ENCODE measurements around the gene PPP1R14C.

The PPP1R14C gene

GRCh38 chr6:150139533-150139932 lies 3.3 kb upstream of the PPP1R14C start:
- no peak for DNase-seq

GRCh38 chr6:150140236-150140969 lies 2.4 kb upstream of the PPP1R14C start:
- DNase-seq = no peak

- peak; percentile 47 for DNase-seq
Observed at GRCh38 chr6:150142097-150142669, 661 bp upstream of the PPP1R14C start.

- no peak for DNase-seq
Observed at GRCh38 chr6:150143516-150144293, 861 bp downstream of the PPP1R14C start.

GRCh38 chr6:150144294-150144868 lies 1.5 kb downstream of the PPP1R14C start:
- peak; percentile 25 for DNase-seq

- DNase-seq = no peak
Observed at GRCh38 chr6:150145427-150145826, 2.6 kb downstream of the PPP1R14C start.

GRCh38 chr6:150145830-150146229 lies 3.0 kb downstream of the PPP1R14C start:
- no peak for DNase-seq

- no peak for DNase-seq
Observed at GRCh38 chr6:150146436-150146835, 3.6 kb downstream of the PPP1R14C start.

GRCh38 chr6:150149146-150149545 lies 6.3 kb downstream of the PPP1R14C start:
- DNase-seq = no peak

- no peak for DNase-seq
Observed at GRCh38 chr6:150150458-150150820, 7.6 kb downstream of the PPP1R14C start.

- DNase-seq = no peak
Observed at GRCh38 chr6:150150821-150151646, 8.2 kb downstream of the PPP1R14C start.

- DNase-seq = peak; percentile 18
Observed at GRCh38 chr6:150152891-150153876, 10.3 kb downstream of the PPP1R14C start.

- peak; percentile 10 for DNase-seq
Observed at GRCh38 chr6:150153905-150154492, 11.2 kb downstream of the PPP1R14C start.

- DNase-seq = no peak
Observed at GRCh38 chr6:150156460-150156859, 13.6 kb downstream of the PPP1R14C start.

- no peak for DNase-seq
Observed at GRCh38 chr6:150157081-150157480, 14.2 kb downstream of the PPP1R14C start.

GRCh38 chr6:150159757-150160156 lies 16.9 kb downstream of the PPP1R14C start:
- DNase-seq = no peak

GRCh38 chr6:150163970-150164369 lies 21.1 kb downstream of the PPP1R14C start:
- DNase-seq = no peak

- no peak for DNase-seq
Observed at GRCh38 chr6:150165020-150165702, 22.3 kb downstream of the PPP1R14C start.

- DNase-seq = no peak
Observed at GRCh38 chr6:150167479-150167873, 24.6 kb downstream of the PPP1R14C start.

- no peak for DNase-seq
Observed at GRCh38 chr6:150169181-150169580, 26.3 kb downstream of the PPP1R14C start.
